ENCODE measurements around the gene ZYX. TPM values are rescaled to one million over a fixed set of nuclear protein-coding genes. Genes with fewer than 3 reads are reported as not detected.

ZYX gene
- total RNA-seq, 4 donors from 2014 or later: 57.5 to 96.9 (median 72.7) TPM

GRCh38 chr7:143431109-143431508 lies 50.0 kb downstream of the ZYX start:
- no peak overlapping the region for H3K4me3 ChIP-seq
- TF ChIP-seq EP300 (IDR thresholded peaks at IDR 0.05) (no peak), CTCF (IDR thresholded peaks at IDR 0.05) (no peak), POLR2A (IDR thresholded peaks at IDR 0.05) (no peak)
- H3K27me3 ChIP-seq: no peaks in the 10 kb centered on the region
- no peak overlapping the region for H3K27ac ChIP-seq
- H3K9me3 ChIP-seq: no peaks in the 10 kb centered on the region
- DNase-seq (ENCODE audit: low spot score in 2 of 2): no peak
- no peaks in the 10 kb centered on the region for H3K4me1 ChIP-seq
- H3K36me3 ChIP-seq: no peaks in the 10 kb centered on the region
- 61 to 98% methylated on average over 2 of the region's 2 CpGs for WGBS, 2 donors

- 80 to 83% methylated on average over 4 of the region's 4 CpGs for WGBS, 2 donors
- no peaks in the 10 kb centered on the region for H3K4me1 ChIP-seq
- no peaks in the 10 kb centered on the region for H3K9me3 ChIP-seq
- TF ChIP-seq CTCF (IDR thresholded peaks at IDR 0.05) (no peak), EP300 (IDR thresholded peaks at IDR 0.05) (no peak)
- no peak for DNase-seq (ENCODE audit: low spot score in 2 of 2)
- no peaks in the 10 kb centered on the region for H3K27me3 ChIP-seq
- H3K36me3 ChIP-seq: no peaks in the 10 kb centered on the region
- no peak overlapping the region for H3K27ac ChIP-seq
- no peak overlapping the region for H3K4me3 ChIP-seq
Observed at GRCh38 chr7:143433759-143434158, 52.6 kb downstream of the ZYX start.

- Histone ChIP-seq H3K27ac (no peak overlapping the region), H3K4me3 (no peak overlapping the region), H3K4me1 (no peaks in the 10 kb centered on the region), H3K36me3 (no peaks in the 10 kb centered on the region), H3K27me3 (no peaks in the 10 kb centered on the region), H3K9me3 (no peaks in the 10 kb centered on the region)
- no peak for TF ChIP-seq POLR2A (IDR thresholded peaks at IDR 0.05)
- TF ChIP-seq EP300 (IDR thresholded peaks at IDR 0.05): no peak
- no peak for TF ChIP-seq CTCF (IDR thresholded peaks at IDR 0.05)
- WGBS, 2 donors: 66% methylated on average over 9 of the region's 9 CpGs
- DNase-seq (ENCODE audit: low spot score in 2 of 2): peak in 1 of 2 donors; percentile 35
Observed at GRCh38 chr7:143434660-143435059, 53.5 kb downstream of the ZYX start.

- DNase-seq (ENCODE audit: low spot score in 2 of 2): no peak
- H3K4me3 ChIP-seq: no peak overlapping the region
- H3K36me3 ChIP-seq: no peaks in the 10 kb centered on the region
- no peaks in the 10 kb centered on the region for H3K27me3 ChIP-seq
- no peak overlapping the region for H3K27ac ChIP-seq
- 93 to 97% methylated on average over 2 of the region's 2 CpGs for WGBS, 2 donors
- H3K9me3 ChIP-seq: no peaks in the 10 kb centered on the region
- no peaks in the 10 kb centered on the region for H3K4me1 ChIP-seq
- TF ChIP-seq POLR2A (IDR thresholded peaks at IDR 0.05) (no peak), EP300 (IDR thresholded peaks at IDR 0.05) (no peak)
Observed at GRCh38 chr7:143435266-143435665, 54.1 kb downstream of the ZYX start.

- no peaks in the 10 kb centered on the region for H3K27me3 ChIP-seq
- DNase-seq (ENCODE audit: low spot score in 2 of 2): no peak
- H3K36me3 ChIP-seq: no peaks in the 10 kb centered on the region
- H3K9me3 ChIP-seq: no peaks in the 10 kb centered on the region
- no peaks in the 10 kb centered on the region for H3K4me1 ChIP-seq
- H3K4me3 ChIP-seq: no peak overlapping the region
- TF ChIP-seq CTCF (IDR thresholded peaks at IDR 0.05) (no peak), POLR2A (IDR thresholded peaks at IDR 0.05) (no peak), EP300 (IDR thresholded peaks at IDR 0.05) (no peak)
- H3K27ac ChIP-seq: no peak overlapping the region
- WGBS, 2 donors: 83 to 84% methylated on average over 3 of the region's 3 CpGs
Observed at GRCh38 chr7:143436325-143436946, 55.3 kb downstream of the ZYX start.

- 67 to 71% methylated on average over 4 of the region's 4 CpGs for WGBS, 2 donors
- H3K9me3 ChIP-seq: no peaks in the 10 kb centered on the region
- no peak for DNase-seq (ENCODE audit: low spot score in 2 of 2)
- TF ChIP-seq EP300 (IDR thresholded peaks at IDR 0.05): no peak
- no peak for TF ChIP-seq CTCF (IDR thresholded peaks at IDR 0.05)
- TF ChIP-seq POLR2A (IDR thresholded peaks at IDR 0.05): no peak
- H3K4me1 ChIP-seq: no peaks in the 10 kb centered on the region
- H3K27me3 ChIP-seq: no peaks in the 10 kb centered on the region
- no peaks in the 10 kb centered on the region for H3K36me3 ChIP-seq
- no peak overlapping the region for H3K4me3 ChIP-seq
- H3K27ac ChIP-seq: no peak overlapping the region
Observed at GRCh38 chr7:143437578-143437977, 56.4 kb downstream of the ZYX start.

All from tibial nerve (tissue), 4 donors.